Stimulated activated CD4-positive, alpha-beta T cell treated with anti-CD3 and anti-CD28 coated beads, Interleukin-2, amount 100 ng/mL, for 4 hours (primary cell): Measurements from ENCODE around the gene DIABLO.
"Not testable (repeated sequence)": the region's sequence is repeated elsewhere in the genome, so short reads cannot be mapped to it uniquely, and the experiment has no call there.

ENCODE experiments used
- DNase-seq: peaks from one replicate; pipeline ENCODE4 v3.0.0-alpha.2; 2020; ENCODE audit warnings: low read depth

Gene DIABLO

DNA sequence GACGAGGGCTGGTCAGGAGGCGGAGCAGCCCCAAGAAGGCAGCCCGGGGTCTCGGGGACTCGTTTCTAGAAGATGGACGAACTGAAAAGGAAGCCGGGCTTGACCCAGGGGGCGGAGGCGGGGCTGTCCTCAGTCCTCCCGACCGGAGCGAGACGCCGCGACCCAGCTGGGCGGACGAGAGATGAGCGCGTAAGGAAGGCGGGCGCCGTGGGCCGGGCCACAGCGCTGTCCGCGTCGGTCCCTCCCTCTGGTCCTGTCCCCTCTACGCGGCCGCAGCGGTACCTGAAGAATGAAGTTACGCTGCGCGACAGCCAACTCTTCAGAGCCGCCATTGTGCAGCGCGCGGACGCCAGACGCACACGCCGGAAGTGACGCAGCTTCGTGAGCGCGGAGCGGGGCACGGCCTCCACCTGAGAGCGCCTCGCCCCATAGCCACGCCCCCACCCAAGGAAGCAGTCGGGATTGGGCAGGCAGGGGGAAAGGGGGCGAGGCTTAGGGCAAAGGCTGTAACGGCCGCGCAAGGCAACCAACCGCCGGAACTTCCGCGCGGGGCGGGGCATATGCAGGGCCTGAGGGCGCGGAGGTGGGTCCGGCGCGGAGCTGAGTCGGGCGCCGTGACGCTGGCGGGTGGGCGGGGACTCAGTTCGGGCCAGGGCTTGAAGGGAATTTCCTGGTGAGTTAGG is at the start of gene DIABLO:
Gene DIABLO, minus strand, starts transcription at position 370 of the 683 bp plus-strand sequence. Its CDS starts 38 bp downstream, at position 332.
- peak; percentile 100 for DNase-seq

DNA sequence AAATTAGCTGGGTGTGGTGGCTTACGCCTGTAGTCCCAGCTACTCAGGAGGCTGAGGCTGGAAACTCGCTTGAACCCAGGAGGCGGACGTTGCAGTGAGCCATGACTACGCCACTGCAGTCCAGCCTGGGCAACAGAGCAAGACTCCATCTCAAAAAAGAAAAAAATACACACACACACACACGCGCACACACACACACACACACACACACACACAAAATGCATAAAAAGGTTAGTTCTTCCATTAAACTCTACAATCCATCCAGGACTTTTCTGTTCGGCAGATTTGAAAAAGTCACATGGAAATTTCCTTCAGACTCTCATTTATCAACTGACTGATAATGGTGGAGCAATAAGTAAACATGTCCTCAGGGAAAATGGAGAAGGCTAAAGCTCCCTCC is 49.6 kb upstream of the DIABLO start:
- no peak for DNase-seq

DNA sequence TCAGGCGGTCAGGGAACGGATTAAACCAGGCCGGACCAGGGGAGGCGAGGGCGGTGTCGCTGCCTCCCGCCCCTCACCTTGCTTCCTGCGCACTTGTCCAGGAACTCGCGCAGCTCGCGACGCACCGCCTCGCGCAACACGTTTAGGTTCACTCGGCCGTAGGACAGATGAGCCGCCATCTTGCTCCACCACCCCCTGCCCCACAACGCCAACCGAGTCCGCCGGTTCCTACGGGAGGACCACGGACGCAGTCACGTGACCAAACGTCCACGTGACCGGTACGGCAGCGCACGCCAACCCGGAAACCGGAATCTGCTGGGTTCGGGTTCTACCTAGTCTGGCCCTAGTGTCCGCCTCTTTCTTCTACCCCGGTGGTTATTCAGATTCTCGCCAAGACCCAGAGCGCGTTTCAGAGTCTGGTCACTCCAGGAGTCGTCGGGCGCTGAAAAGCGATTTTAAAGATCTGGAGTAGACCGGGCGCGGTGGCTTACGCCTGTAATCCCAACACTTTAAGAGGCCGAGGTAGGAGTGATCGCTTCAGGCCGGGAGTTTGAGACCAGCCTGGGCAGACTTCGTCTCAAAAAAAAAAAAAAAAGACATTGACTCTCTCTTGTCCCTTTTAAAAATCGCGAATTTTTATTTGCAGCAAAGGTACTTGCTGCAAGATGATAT is 40.5 kb upstream of the DIABLO start, which contains the start of gene VPS33A:
Gene VPS33A, minus strand, starts transcription at position 265 of the 672 bp plus-strand sequence. Its CDS starts 86 bp downstream, at position 179.
- peak; percentile 87 for DNase-seq

DNA sequence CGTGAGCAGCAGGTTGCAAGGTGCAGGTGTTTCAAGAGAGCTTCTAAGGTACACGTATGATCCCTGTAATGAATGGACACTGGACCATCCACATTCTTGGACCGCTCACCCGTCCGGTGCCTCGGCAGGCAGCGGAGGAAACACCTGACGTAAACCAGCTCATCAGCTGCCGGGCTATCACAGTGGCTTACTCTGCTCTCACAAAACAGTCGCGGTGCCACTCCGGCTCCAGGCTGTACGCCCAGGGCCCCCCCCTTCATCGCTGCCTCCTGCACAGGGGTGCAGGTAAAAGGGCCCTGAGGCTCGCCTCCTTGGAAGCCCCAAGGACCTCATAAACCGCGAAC is 40.0 kb upstream of the DIABLO start:
- DNase-seq = peak; percentile 25

DNA sequence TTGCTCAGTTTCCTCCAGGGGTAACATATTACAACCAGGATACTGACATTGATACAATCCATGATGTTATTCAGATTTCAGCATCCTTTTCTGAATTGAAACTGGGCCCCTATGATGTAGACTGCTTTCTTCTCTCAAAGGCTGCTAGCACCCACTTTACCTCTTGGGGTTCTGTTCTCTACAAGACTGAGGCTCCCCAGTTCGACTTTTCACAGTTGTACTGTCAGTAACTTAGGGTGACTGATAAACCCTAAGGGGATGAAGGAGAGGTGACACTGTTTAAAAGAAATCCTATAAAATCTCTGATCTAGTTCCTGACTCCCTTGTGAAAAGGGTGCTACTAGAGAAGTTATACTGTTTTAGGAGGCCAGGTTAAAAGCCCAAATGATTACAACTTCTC is 39.6 kb upstream of the DIABLO start:
- no peak for DNase-seq

DNA sequence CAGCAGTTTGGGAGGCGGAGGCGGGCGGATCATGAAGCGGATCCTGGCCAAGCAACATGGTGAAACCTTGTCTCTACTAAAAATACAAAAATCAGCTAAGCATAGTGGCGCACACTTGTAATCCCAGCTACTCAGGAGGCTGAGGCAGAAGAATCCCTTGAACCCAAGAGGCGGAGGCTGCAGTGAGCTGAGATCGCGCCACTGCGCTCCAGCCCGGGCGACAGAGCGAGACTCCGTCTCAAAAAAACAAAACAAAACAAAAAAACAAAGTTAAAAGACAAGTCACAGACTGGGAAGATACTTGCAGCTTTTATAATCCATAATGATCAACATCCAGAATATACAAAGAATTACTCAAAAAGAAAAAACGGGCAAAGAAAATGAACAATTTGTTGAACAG is 34.9 kb upstream of the DIABLO start:
- not testable (repeated sequence) for DNase-seq

DNA sequence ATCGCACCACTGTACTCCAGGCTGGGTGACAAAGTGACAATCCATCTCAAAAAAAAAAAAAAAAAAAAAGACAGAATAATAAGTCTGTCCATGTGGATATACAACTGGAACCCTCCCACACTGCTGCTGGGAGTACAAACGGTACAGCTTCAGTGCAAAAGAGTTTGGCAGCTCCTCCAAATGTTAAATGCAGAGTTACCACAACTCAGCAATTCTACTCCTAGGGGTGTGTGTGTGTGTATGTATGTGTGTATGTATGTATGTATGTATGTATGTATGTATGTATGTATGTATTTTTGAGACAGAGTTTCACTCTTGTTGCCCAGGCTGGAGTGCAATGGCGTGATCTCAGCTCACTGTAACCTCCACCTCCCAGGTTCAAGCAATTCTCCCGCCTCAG is 33.1 kb upstream of the DIABLO start:
- not testable (repeated sequence) for DNase-seq

DNA sequence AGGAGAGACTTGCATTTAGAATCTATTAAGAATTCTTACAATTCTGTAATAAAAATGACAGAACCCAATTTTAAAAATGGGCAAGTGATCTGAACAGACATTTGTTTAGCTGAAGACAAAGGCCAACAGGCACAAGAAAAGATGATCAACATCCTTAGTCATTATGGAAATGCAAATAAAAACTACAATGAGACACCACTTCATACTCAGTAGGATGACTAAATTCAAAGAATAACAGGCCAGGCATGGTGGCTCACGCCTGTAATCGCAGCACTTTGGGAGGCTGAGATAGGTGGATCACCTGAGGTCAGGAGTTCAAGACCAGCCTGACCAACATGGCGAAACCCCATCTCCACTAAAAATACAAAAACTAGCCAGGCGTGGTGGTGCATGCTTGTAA is 32.6 kb upstream of the DIABLO start:
- not testable (repeated sequence) for DNase-seq

DNA sequence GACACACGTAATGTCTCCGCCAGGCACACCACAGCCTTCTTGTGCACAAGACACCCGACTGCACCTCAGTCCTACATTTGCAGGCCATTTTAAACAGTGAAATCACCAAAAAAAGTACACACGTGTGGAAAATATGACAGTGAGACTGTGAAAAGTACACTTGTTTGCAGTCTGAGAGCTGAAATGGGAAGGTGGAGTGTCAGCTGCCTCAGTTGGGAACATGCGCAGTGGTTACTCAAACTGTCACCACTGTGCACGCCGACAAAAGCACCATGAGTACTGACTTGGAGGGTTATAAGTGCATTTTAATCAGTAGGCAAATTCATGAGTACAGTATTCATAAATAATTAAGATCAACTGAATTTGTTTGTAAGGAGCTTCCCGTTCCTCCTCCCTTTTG is 24.7 kb upstream of the DIABLO start:
- DNase-seq = no peak

DNA sequence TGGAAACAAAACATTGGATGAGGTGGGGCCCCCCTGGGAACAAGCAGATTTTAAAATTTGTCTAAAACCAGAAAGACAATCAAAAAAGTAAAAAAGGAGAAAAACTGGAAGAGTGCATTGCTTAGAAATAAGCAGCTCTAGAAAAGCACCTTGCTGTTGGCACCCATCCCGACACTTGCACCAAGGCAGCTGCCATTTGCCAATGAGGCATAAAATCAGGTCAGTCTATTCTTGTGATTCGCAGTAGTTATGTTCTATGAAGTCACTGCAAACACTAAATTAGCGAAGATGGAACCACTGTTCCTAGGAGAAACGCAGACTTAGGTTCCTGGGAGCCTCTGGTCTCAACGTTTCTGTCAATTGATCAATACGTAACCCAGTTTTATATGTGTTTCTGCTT is 24.2 kb upstream of the DIABLO start:
- DNase-seq = no peak

DNA sequence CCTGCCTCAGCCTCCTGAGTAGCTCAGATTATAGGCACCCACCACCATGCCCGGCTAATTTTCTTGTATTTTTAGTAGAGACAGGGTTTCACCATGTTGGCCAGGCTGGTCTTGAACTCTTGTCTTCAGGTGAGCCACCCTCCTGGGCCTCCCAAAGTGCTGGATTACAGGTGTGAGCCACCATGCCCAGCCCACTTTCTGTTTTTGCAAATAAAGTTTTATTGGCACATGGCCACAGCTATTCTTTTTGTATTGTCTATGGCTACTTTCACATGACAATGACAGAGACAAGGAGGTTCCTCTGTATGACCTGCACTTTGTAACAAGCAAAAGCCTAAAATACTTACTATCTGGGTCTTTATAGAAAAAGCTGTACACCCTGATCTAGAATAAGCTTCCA is 19.7 kb upstream of the DIABLO start:
- DNase-seq = no peak

DNA sequence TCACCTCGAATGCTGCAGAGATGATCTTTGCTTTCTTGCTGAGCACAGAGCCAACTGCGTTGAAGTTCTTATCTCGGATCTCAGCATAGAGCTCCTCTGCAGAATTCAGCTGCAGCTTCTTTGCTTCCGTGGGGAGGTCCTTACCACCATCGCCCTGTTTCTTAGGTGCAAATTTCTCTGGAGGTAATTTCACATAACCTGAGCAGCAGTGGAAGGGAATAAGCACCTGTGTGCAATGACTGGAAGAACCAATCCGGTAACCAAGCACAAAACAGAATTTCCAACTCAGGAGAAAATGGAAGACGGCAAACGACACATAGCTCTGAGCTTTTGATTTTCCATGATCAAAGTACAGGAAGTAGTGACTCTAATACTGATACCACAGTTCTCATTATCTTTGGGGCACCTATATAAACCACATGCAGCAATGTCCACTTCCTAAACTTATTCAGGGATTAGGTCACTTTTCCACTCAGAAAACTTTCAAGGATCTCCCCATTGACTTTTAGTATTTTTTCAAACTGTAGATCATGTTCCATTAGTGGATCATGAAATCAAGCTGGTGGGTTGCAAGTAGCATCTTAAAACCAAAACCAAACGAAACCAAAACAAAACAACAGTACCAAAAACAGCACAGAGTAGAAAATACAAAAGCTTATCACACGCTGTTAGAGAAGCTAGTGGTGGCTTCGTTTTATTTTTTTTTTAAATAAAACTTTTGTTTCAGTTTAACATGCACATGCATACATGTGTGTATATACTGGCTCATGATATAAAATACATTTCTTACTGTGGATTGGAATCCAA is 18.9 kb upstream of the DIABLO start:
- no peak for DNase-seq

DNA sequence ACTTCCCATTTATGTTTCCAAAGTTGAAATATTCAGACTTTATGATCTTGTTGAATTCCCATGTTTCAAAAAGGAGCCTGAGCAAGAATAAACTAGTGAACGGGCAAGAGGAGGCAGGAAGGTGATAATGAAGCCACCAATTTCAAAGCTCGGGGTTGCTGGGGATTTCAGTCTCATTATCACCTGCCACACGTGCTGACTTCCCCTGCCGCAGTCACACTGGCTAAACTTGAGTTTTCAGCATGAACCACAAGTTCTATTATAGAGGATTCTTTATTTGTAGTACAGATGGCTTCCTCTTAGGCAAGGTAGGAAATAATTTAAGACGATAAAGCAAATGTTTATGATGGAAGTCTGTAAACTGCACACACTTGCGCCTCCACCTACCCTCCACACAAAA is 18.1 kb upstream of the DIABLO start:
- no peak for DNase-seq

DNA sequence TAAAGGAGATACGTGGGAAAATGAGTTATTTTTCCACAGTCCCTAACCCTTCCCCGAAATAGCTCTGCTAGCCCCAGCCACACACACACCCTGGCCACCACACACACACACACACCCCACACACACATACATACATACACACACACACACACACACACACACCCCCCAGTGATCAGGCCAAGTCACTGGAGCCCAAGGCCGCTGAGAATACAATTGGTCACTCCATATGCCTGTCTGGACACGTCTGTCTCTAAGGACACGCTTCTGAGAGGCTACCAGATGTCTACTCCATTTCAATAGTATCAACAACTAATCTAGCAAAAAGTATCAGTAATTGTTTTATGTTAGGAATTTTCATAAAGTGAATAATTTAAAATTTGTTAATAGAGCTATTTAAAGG is 13.0 kb upstream of the DIABLO start:
- DNase-seq = no peak

DNA sequence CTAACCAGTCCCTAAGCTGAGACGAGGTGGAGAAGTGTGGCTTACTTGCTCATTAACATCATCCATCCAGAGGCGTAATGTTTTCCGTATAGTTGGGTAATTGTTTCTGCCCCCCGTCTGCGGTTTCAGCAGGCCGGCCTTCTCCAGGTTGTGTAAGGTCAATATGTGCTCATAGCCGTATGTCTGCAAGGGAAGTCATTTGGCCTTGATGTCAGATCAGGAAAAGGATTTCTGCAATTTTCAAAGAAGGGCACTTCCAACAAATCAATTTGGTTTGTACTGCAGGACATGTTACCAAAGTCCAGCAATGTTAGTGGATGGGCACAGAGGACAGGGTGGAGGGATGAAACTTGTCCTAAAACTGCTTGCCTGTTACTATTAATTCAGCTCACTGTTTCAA is 9.9 kb upstream of the DIABLO start:
- no peak for DNase-seq

DNA sequence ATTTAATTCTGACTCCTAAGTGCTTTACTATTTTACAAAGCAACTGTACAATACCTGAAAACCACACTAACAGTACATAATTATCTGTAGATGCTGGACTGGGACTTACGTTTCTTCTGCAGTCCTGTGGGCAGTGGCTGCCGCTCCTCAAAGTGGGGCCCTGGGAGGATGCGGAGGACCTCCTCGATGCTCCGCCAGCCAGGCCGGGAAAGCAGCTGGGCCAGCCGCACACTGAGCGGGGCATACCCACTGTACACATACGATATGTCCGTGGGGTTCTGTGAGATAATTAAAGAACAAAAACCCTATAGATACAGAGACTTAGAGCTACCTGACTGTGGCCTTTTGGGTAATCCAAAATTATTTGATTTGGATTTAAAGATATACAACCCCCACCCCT is 6.8 kb upstream of the DIABLO start:
- DNase-seq = no peak

DNA sequence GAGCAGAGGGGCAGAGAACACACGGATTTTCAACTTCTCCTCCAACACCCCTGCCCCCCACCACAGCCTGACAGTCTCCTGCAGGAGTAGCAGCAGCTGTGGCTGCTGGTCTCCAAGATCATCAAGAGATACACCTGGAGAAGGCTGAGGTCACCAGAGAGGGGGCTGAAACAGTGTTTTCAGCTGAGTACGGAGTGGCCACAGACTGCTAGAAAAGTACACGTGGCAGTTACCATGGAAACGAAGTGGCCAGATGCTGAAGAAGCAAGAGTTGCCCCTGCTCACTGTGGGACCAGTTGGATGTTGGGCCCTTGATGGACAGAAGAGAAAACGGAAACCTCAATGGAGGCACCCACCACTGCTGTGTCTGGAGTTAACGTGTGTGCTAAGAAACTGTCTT is 4.9 kb upstream of the DIABLO start:
- DNase-seq = no peak

DNA sequence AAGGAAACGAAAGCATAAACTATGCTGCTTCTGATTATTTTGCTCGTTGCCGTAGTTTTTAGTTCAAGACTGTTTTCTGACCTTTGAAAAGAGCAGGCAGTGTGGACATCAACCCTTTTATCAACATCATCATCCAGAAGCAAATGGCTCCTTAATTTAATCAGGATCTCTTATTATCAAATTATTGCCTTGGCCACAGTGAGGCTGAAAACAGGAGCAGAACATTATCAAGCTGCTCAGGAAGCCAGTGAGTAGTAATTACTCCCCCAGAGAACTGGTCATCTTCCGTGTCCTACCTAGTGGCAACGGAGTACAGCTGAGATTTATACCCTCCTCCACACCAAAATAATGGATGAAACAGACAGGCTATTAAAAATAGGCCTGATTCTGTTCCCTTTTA is 2.2 kb upstream of the DIABLO start:
- DNase-seq = no peak

DNA sequence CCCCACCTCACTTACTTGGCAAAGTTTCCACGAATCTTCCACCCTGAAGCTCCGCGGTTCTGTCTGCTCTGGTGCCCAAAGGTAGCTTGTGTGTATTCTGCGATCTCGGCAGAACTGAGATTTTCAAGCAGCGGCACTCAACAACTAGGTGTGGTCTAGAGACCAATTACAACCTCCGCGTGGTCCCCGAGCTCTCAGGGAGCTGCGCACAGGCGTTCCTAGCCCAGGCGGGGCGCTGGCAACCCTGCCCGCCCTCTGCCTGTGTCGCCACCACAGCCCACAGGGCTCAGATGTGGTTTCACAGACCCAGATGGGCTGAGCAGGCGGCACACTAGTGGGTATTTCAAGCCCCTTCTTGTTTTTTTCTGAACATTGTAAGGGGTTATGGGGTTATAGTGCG is 1.5 kb upstream of the DIABLO start:
- DNase-seq = no peak

DNA sequence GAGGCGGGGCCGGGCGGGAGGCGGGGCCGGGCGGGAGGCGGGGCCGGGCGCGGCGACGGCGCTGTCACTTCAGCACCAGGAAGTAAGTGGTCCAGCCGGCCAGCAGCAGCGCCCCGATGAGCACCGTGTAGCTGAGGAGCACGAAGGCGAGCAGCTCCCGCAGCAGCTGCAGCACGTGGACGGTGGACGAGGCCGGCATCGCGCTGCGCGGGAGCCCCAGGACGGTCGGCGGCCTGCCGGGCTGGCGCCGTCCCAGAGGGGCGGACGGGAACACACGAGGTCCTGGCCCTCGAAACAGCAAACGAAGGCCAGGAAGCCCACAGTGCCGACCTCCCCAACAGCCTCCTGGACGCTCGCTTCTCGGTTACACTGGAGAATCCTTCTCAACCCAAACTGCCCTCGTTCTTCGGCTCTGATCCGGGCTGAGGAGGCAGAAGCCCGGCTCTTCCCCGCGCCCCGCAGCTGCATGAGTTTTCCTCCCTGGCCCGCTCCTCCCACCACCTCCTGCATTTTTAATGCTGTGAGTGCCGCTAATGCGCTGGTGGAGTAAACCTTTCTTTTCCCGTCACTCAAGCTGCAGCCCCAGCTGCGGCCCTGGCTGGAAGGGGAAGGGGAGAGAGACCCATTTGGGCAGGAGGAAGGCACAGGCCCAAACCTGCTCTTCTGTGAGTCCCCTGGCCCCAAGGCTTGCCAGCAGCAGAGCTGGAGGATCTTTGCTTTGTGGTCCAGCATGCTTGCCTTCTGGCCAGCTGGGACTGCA is 694 bp upstream of the DIABLO start:
- DNase-seq = no peak

DNA sequence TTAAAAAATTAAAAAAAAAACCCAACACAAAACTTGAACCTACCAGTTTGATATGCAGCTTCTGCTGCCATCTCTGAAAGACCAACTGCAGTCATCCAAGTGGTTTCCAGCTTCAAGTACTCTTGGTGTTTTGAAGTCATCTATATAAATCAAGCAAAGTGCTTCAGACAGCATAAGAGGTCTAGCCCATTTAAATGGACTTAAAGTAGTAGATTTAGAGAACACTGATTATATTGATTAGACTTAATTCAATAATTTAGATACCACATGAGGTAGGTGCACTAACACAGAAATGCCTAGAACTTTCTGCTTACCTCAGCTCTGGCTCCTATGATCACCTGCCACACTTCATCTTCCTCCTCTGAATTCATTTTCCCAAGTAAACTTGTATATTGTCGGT is 9.4 kb downstream of the DIABLO start:
- no peak for DNase-seq

DNA sequence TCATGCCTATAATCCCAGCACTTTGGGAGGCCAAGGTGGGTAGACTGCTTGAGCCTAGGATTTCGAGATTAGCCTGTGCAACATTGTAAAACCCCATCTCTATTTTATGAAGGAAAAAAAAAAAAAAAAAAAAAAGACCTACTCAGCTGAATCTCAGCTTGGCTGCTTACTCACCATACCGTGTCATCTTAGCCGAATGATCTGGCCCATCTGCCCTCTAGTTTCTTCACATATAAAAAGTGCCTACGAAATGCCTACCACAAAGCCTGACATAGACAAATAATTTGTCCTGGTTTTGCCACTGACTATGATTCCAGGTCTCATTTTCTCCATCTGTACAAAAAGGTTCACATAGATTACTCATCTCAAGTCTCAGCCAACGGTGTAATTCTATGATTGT is 10.1 kb downstream of the DIABLO start:
- DNase-seq = no peak
